HL-60 (cell line): ENCODE measurements around the gene SAPCD2.

ENCODE experiments used
- CTCF ChIP-seq: IDR thresholded peaks from one replicate; pipeline ENCODE4 v1.5.1; 2011; ENCODE audit warnings: low read length, control low read depth, inconsistent platforms; ENCODE audit not compliant: insufficient read depth
- GABPA ChIP-seq: IDR thresholded peaks from 2 replicates; pipeline ENCODE4 v1.6.1; 2012; ENCODE audit warnings: low read depth
- POLR2AphosphoS5 ChIP-seq: IDR thresholded peaks from 2 replicates; pipeline ENCODE4 v1.6.1; 2012; ENCODE audit warnings: low read depth
- REST ChIP-seq: IDR thresholded peaks from 2 replicates; pipeline ENCODE4 v1.6.1; 2012; ENCODE audit warnings: low read depth; ENCODE audit not compliant: insufficient replicate concordance

- TF ChIP-seq CTCF (no peak), GABPA (no peak), REST (no peak), POLR2AphosphoS5 (0 out of 2 replicates have a peak, but pooled peaks have one; percentile 2)
Observed at GRCh38 chr9:137109250-137110146, 39.1 kb upstream of the SAPCD2 start.
